ENCODE measurements around the gene LZIC. TPM values are rescaled to one million over a fixed set of nuclear protein-coding genes. Genes with fewer than 3 reads are reported as not detected.
A peak's percentile ranks its signal among the peaks of the same experiment; 100 is the strongest.

Gene LZIC
- total RNA-seq (23.6 TPM), polyA plus RNA-seq (10 to 100 TPM; 28.6 to 38.2 (median 33.4) TPM)

- peak within 1 kb of the TSS; percentile 87 for H3K27ac ChIP-seq (ENCODE audit: insufficient read depth, low read length, poor library complexity, severe bottlenecking)
- no peaks in the 10 kb centered on the region for H3K9me3 ChIP-seq (ENCODE audit: control insufficient read depth in 2 of 2, low read length in 2 of 2)
- H3K4me1 ChIP-seq (ENCODE audit: control insufficient read depth, insufficient read depth, low read length, poor library complexity, severe bottlenecking) = peaks cover 20% of the 10 kb centered on the region
- Mint-ChIP-seq H3K4me3 (peak within 1 kb of the TSS; percentile 92 to 98 (median 96)), H3K4me1 (peaks cover 10 to 35% (median 18%) of the 10 kb centered on the region in 4 donors), H3K27ac (peak within 1 kb of the TSS; percentile 81 to 99 (median 98)), H3K36me3 (peaks cover 8% of the 10 kb centered on the region), H3K9me3 (no peaks in the 10 kb centered on the region), H3K27me3 (no peaks in the 10 kb centered on the region)
- H3K4me3 ChIP-seq (ENCODE audit: low read depth, low read length) = peak within 1 kb of the TSS; percentile 95
- DNase-seq = peak; percentile 81 to 96 (median 86)
- peak; percentile 94 to 97 for ATAC-seq (ENCODE audit: low read depth in 2 of 2)
- no peaks in the 10 kb centered on the region for H3K27me3 ChIP-seq (ENCODE audit: control insufficient read depth, insufficient read depth, low read length)
- H3K36me3 ChIP-seq (ENCODE audit: control insufficient read depth, insufficient read depth, low read length) = peaks cover 11% of the 10 kb centered on the region
Observed at GRCh38 chr1:9942939-9943788, at the start of gene LZIC, which contains the start of gene NMNAT1. LZIC (minus strand) TSS chr1:9943391; CDS start chr1:9936619, 6,772 bp downstream. NMNAT1 (plus strand) TSS chr1:9943475; CDS start chr1:9972074, 28,599 bp downstream.

- Mint-ChIP-seq H3K27ac (no peak overlapping the region), H3K27me3 (peaks cover 39% of the 10 kb centered on the region), H3K36me3 (no peaks in the 10 kb centered on the region), H3K4me1 (peaks cover 6 to 15% (median 10%) of the 10 kb centered on the region in 4 donors), H3K4me3 (no peak overlapping the region), H3K9me3 (peaks cover 0 to 3% (median 0%) of the 10 kb centered on the region in 7 donors)
- Histone ChIP-seq H3K4me1 (ENCODE audit: control insufficient read depth, insufficient read depth, low read length, poor library complexity, severe bottlenecking) (peaks cover 17% of the 10 kb centered on the region), H3K9me3 (ENCODE audit: control insufficient read depth in 2 of 2, low read length in 2 of 2) (no peaks in the 10 kb centered on the region), H3K4me3 (ENCODE audit: low read depth, low read length) (no peak overlapping the region), H3K27ac (ENCODE audit: insufficient read depth, low read length, poor library complexity, severe bottlenecking) (no peak overlapping the region), H3K36me3 (ENCODE audit: control insufficient read depth, insufficient read depth, low read length) (no peaks in the 10 kb centered on the region), H3K27me3 (ENCODE audit: control insufficient read depth, insufficient read depth, low read length) (peaks cover 3% of the 10 kb centered on the region)
- DNase-seq (no peak), ATAC-seq (ENCODE audit: low read depth in 2 of 2) (no peak)
Observed at GRCh38 chr1:9992910-9993309, 49.7 kb upstream of the LZIC start.

- no peaks in the 10 kb centered on the region for H3K9me3 ChIP-seq (ENCODE audit: control insufficient read depth in 2 of 2, low read length in 2 of 2)
- H3K4me1 ChIP-seq (ENCODE audit: control insufficient read depth, insufficient read depth, low read length, poor library complexity, severe bottlenecking) = peaks cover 5% of the 10 kb centered on the region
- H3K36me3 ChIP-seq (ENCODE audit: control insufficient read depth, insufficient read depth, low read length) = no peaks in the 10 kb centered on the region
Observed at GRCh38 chr1:9990944-9991343, 47.8 kb upstream of the LZIC start.

GRCh38 chr1:9989773-9990172 is 46.6 kb upstream of the LZIC start:
- no peak overlapping the region for H3K27ac ChIP-seq (ENCODE audit: insufficient read depth, low read length, poor library complexity, severe bottlenecking)
- no peak for ATAC-seq (ENCODE audit: low read depth in 2 of 2)
- no peaks in the 10 kb centered on the region for H3K36me3 ChIP-seq (ENCODE audit: control insufficient read depth, insufficient read depth, low read length)
- H3K27me3 ChIP-seq (ENCODE audit: control insufficient read depth, insufficient read depth, low read length) = no peaks in the 10 kb centered on the region
- peaks cover 0 to 9% (median 5%) of the 10 kb centered on the region in 4 donors for H3K4me1 Mint-ChIP-seq
- no peak for DNase-seq
- H3K9me3 ChIP-seq (ENCODE audit: control insufficient read depth in 2 of 2, low read length in 2 of 2) = no peaks in the 10 kb centered on the region
- peaks cover 5% of the 10 kb centered on the region for H3K4me1 ChIP-seq (ENCODE audit: control insufficient read depth, insufficient read depth, low read length, poor library complexity, severe bottlenecking)
- H3K4me3 Mint-ChIP-seq = no peak overlapping the region
- no peak overlapping the region for H3K27ac Mint-ChIP-seq
- peaks cover 18% of the 10 kb centered on the region for H3K27me3 Mint-ChIP-seq
- peaks cover 0 to 1% (median 0%) of the 10 kb centered on the region in 7 donors for H3K9me3 Mint-ChIP-seq
- no peaks in the 10 kb centered on the region for H3K36me3 Mint-ChIP-seq
- H3K4me3 ChIP-seq (ENCODE audit: low read depth, low read length) = no peak overlapping the region

More at GRCh38 chr1:9990944-9991343, 47.8 kb upstream of the LZIC start:
- H3K4me3 Mint-ChIP-seq = peak overlapping the region in 1 of 4 donors; percentile 57
- H3K4me3 ChIP-seq (ENCODE audit: low read depth, low read length) = no peak overlapping the region
- ATAC-seq (ENCODE audit: low read depth in 2 of 2) (no peak), DNase-seq (peak in 1 of 3 donors; percentile 14)
- H3K27ac ChIP-seq (ENCODE audit: insufficient read depth, low read length, poor library complexity, severe bottlenecking) = no peak overlapping the region
- no peaks in the 10 kb centered on the region for H3K27me3 ChIP-seq (ENCODE audit: control insufficient read depth, insufficient read depth, low read length)
- H3K9me3 Mint-ChIP-seq = peaks cover 0 to 1% (median 0%) of the 10 kb centered on the region in 7 donors
- H3K4me1 Mint-ChIP-seq = peaks cover 0 to 9% (median 5%) of the 10 kb centered on the region in 4 donors
- peaks cover 24% of the 10 kb centered on the region for H3K27me3 Mint-ChIP-seq
- H3K27ac Mint-ChIP-seq = no peak overlapping the region
- H3K36me3 Mint-ChIP-seq = no peaks in the 10 kb centered on the region

- Mint-ChIP-seq H3K36me3 (peaks cover 10% of the 10 kb centered on the region), H3K4me3 (no peak overlapping the region), H3K27me3 (no peaks in the 10 kb centered on the region), H3K27ac (no peak overlapping the region), H3K9me3 (no peaks in the 10 kb centered on the region), H3K4me1 (no peaks in the 10 kb centered on the region)
- Histone ChIP-seq H3K27ac (ENCODE audit: insufficient read depth, low read length, poor library complexity, severe bottlenecking) (no peak overlapping the region), H3K9me3 (ENCODE audit: control insufficient read depth in 2 of 2, low read length in 2 of 2) (no peaks in the 10 kb centered on the region), H3K4me1 (ENCODE audit: control insufficient read depth, insufficient read depth, low read length, poor library complexity, severe bottlenecking) (no peaks in the 10 kb centered on the region), H3K4me3 (ENCODE audit: low read depth, low read length) (no peak overlapping the region), H3K36me3 (ENCODE audit: control insufficient read depth, insufficient read depth, low read length) (peaks cover 16% of the 10 kb centered on the region), H3K27me3 (ENCODE audit: control insufficient read depth, insufficient read depth, low read length) (no peaks in the 10 kb centered on the region)
- ATAC-seq (ENCODE audit: low read depth in 2 of 2) = no peak
- DNase-seq = no peak
Observed at GRCh38 chr1:9985001-9985400, 41.8 kb upstream of the LZIC start.

GRCh38 chr1:9984253-9984652 is 41.1 kb upstream of the LZIC start:
- H3K4me1 Mint-ChIP-seq = no peaks in the 10 kb centered on the region
- Histone ChIP-seq H3K4me1 (ENCODE audit: control insufficient read depth, insufficient read depth, low read length, poor library complexity, severe bottlenecking) (no peaks in the 10 kb centered on the region), H3K27ac (ENCODE audit: insufficient read depth, low read length, poor library complexity, severe bottlenecking) (no peak overlapping the region), H3K36me3 (ENCODE audit: control insufficient read depth, insufficient read depth, low read length) (peaks cover 16% of the 10 kb centered on the region), H3K27me3 (ENCODE audit: control insufficient read depth, insufficient read depth, low read length) (no peaks in the 10 kb centered on the region), H3K9me3 (ENCODE audit: control insufficient read depth in 2 of 2, low read length in 2 of 2) (no peaks in the 10 kb centered on the region), H3K4me3 (ENCODE audit: low read depth, low read length) (no peak overlapping the region)
- no peaks in the 10 kb centered on the region for H3K27me3 Mint-ChIP-seq
- DNase-seq = no peak
- no peak overlapping the region for H3K4me3 Mint-ChIP-seq
- no peaks in the 10 kb centered on the region for H3K9me3 Mint-ChIP-seq
- ATAC-seq (ENCODE audit: low read depth in 2 of 2) = no peak
- H3K27ac Mint-ChIP-seq = no peak overlapping the region
- H3K36me3 Mint-ChIP-seq = peaks cover 10% of the 10 kb centered on the region

- Histone ChIP-seq H3K27ac (ENCODE audit: insufficient read depth, low read length, poor library complexity, severe bottlenecking) (no peak overlapping the region), H3K27me3 (ENCODE audit: control insufficient read depth, insufficient read depth, low read length) (no peaks in the 10 kb centered on the region), H3K4me3 (ENCODE audit: low read depth, low read length) (no peak overlapping the region), H3K9me3 (ENCODE audit: control insufficient read depth in 2 of 2, low read length in 2 of 2) (no peaks in the 10 kb centered on the region), H3K36me3 (ENCODE audit: control insufficient read depth, insufficient read depth, low read length) (no peaks in the 10 kb centered on the region), H3K4me1 (ENCODE audit: control insufficient read depth, insufficient read depth, low read length, poor library complexity, severe bottlenecking) (no peaks in the 10 kb centered on the region)
- Mint-ChIP-seq H3K27me3 (no peaks in the 10 kb centered on the region), H3K36me3 (no peaks in the 10 kb centered on the region), H3K4me1 (no peaks in the 10 kb centered on the region), H3K9me3 (no peaks in the 10 kb centered on the region), H3K27ac (no peak overlapping the region), H3K4me3 (no peak overlapping the region)
- DNase-seq (no peak), ATAC-seq (ENCODE audit: low read depth in 2 of 2) (no peak)
Observed at GRCh38 chr1:9960706-9961562, 17.7 kb upstream of the LZIC start.
